OCI-LY3 (cell line): Measurements from ENCODE around the gene KCNC2.

ENCODE experiments used
- EZH2phosphoT487 ChIP-seq: fragments of 200-600 bp; shearing (Covaris generic); IDR thresholded peaks from 2 replicates; pipeline ENCODE4 v1.6.1; 2018; ENCODE audit warnings: antibody characterized with exemption, mixed run types, low read depth
- TF ChIP-seq, protein P1 (sequence below): fragments of 200-600, 300-600 bp; sonication (generic); IDR thresholded peaks from 2 replicates; pipeline ENCODE4 v1.5.1; 2014; ENCODE audit warnings: antibody characterized with exemption, low read length, low read depth

DNA sequence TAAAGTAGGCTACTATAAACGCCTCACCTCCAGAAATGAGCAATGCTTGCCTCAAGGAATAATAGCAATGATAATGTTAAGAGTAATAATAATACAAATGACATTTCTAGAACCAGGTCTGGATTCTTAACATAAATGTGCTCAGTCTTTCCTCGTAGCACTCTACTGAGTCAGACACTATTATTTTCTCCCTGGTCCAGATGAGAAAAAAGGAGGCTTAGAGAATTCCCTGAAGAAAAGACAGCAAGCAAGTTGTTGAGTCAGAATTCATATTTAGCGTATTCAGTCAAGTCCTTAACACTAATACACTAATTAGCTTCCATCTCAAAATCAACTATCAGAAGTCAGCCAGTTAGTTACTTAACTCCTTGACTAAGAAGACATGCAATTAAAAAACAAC, 13.2 kb downstream of the KCNC2 start:
- TF ChIP-seq, protein P1, sequence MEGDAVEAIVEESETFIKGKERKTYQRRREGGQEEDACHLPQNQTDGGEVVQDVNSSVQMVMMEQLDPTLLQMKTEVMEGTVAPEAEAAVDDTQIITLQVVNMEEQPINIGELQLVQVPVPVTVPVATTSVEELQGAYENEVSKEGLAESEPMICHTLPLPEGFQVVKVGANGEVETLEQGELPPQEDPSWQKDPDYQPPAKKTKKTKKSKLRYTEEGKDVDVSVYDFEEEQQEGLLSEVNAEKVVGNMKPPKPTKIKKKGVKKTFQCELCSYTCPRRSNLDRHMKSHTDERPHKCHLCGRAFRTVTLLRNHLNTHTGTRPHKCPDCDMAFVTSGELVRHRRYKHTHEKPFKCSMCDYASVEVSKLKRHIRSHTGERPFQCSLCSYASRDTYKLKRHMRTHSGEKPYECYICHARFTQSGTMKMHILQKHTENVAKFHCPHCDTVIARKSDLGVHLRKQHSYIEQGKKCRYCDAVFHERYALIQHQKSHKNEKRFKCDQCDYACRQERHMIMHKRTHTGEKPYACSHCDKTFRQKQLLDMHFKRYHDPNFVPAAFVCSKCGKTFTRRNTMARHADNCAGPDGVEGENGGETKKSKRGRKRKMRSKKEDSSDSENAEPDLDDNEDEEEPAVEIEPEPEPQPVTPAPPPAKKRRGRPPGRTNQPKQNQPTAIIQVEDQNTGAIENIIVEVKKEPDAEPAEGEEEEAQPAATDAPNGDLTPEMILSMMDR = no peak
- TF ChIP-seq EZH2phosphoT487 = no peak
